LNCAP (cell line): ENCODE results near the gene CTNNA1.

Experiments used
- CTCF ChIP-seq: fragments of 450-650 bp; IDR thresholded peaks from 2 replicates; pipeline ENCODE4 v1.5.1; 2017; ENCODE audit warnings: mild to moderate bottlenecking

The CTNNA1 gene

DNA sequence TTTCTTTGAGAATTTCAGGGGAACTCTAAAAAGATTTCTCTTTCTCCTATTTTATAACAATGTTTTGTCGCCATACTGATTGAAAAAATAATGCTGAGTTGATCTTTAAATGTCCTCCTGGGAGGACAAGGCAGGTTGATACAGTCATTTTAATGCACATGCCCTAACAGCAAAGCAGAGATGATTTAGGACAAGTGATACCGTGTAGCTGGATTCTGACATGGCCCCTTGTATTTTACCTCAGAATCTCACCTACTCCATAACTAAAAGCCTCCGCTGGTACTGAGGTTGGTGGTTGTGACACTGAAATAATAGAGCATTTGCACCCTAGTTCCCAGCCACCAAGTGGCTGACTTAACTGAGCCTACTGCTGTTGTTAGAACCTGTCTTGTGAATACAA lies 122.7 kb downstream of the CTNNA1 start:
- no peak for TF ChIP-seq CTCF

GRCh38 chr5:138876811-138877210 lies 123.6 kb downstream of the CTNNA1 start:
- TF ChIP-seq CTCF, result no peak

DNA sequence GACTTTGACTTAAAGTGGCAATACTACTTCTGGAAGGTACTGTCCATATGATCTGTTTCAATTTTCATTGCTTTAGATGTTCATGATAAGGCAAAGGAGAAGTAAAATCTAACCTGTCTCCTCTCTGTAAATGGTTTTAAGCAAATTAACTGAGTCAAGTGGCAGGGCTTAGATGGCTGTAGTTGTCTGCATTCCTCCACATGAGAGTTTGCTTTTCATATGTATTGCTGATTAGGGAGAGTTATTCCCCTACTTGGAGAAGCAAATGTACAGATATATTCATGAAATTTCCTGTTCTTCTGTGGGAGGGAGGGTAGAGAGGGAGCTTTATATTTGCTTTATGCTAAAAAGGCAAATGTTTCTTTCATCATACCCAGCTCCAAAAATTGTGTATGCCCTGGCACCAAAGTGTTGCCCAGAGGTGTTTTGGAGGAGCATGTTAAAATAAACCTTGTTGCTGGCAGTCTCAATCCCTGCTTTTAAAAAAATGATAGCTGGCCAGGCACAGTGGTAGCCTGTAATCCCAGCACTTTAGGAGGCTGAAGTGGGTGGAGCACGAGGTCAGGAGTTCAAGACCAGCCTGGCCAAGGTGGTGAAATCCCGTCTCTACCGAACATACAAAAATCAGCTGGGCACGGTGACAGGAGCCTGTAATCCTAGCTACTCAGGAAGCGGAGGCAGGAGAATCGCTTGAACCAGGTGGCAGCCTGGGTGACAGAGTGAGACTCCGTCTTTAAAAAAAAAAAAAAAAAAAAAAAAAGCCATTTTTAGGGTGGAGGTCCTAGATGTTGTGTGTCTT lies 125.4 kb downstream of the CTNNA1 start:
- TF ChIP-seq CTCF, result no peak

DNA sequence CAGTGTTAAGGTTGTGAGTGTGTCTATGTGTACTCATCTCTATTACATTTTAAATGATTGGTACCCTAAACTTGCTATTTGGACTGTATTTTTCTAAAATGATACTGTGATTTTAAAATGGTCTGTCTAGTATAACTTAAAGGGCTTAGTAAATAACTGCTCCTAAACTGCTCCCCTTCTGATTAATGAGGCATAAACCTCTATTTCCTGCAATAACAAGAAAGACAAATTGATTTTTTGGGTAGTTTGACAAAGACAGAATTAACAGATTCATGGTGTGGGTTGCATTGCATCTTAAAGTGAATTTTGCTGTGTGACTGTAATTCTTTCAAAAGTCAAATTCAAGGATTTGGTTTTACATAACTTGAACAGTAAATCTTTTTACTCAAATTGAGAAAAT lies 130.0 kb downstream of the CTNNA1 start:
- no peak for TF ChIP-seq CTCF

GRCh38 chr5:138884094-138884493 lies 130.9 kb downstream of the CTNNA1 start:
- TF ChIP-seq CTCF, result no peak

DNA sequence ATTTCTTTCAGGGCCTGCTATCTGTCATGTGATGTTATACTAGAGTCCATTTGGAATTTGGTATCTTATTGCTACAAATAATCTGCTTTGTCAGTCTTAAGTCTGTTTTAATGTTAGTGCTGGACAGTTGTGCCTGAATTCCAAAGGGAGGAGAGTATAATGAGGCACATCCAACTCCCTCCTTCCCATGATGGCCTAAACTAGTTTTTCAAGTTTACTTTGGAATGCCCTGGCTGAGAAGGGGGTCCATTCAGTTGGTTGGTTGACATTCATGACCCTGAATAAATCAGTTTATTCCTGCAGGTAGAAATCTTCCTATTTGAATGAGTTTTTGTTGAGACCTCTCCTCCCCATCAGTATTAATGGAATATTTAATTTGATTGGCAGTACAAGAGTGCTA lies 131.3 kb downstream of the CTNNA1 start:
- no peak for TF ChIP-seq CTCF

DNA sequence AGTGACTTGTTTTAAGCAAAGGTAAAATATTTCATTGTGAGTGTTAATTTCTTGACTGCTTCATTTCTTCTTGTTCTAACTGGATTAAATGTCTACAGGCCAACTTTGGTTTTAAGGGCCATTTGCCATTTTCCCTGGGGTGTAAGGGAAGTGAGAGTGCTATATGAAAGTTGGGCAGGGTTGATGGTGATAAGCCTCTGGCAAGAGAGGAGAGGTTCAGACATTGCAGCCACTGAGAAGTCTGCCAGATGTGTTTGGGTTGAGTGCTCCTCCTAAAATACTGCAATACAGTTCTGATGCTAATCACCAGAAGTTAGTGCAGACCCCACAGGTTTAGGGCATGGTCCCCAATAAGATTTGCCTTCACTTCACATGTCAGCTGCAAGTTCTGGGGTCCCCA lies 136.8 kb downstream of the CTNNA1 start:
- TF ChIP-seq CTCF, result no peak

DNA sequence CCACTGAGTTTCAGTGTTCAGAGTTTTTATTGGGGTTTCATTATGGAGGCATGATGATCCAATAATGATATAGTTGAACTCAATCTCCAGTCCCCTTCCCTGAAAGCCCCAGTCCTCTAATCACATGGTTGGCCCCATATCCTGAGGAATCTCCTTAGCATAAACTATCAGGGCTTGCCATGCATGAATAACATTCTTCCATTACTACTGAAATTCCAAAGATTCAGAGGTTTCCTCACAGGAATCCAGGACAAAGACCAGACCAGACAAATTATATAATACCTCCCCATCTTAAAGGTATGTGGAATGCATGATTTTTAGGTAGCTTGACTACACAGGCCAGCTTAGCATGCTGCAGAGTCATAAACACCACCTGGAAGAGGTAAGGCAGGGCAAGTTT lies 137.4 kb downstream of the CTNNA1 start:
- no peak for TF ChIP-seq CTCF
